HepG2 (cell line): Measurements from ENCODE around the gene PLS1. TPM values are rescaled to one million over a fixed set of nuclear protein-coding genes. Genes with fewer than 3 reads are reported as not detected.

Source experiments
- BCLAF1 ChIP-seq: fragments of 450-650 bp; IDR thresholded peaks from 2 replicates; pipeline ENCODE4 v1.6.1; 2017; ENCODE audit warnings: mild to moderate bottlenecking
- CTCF ChIP-seq: sonication (generic); formaldehyde crosslinking; IDR thresholded peaks from 2 replicates; pipeline ENCODE4 v1.5.0; 2020; ENCODE audit warnings: mild to moderate bottlenecking, missing genetic modification reagents, moderate library complexity
- DR1 ChIP-seq: sonication (generic); formaldehyde crosslinking; IDR thresholded peaks from 2 replicates; pipeline ENCODE4 v1.8.0; 2021; ENCODE audit warnings: mild to moderate bottlenecking, missing genetic modification reagents, inconsistent platforms
- FOXJ3 ChIP-seq: sonication (generic); formaldehyde crosslinking; IDR thresholded peaks from 2 replicates; pipeline ENCODE4 v1.4.0; 2020; ENCODE audit warnings: missing genetic modification reagents, mild to moderate bottlenecking, borderline replicate concordance
- GFI1 ChIP-seq: sonication (generic); formaldehyde crosslinking; IDR thresholded peaks from 2 replicates; pipeline ENCODE4 v1.5.0; 2020; ENCODE audit warnings: missing genetic modification reagents, mild to moderate bottlenecking, borderline replicate concordance
- KLF9 ChIP-seq: IDR thresholded peaks from 2 replicates; pipeline ENCODE4 v1.6.1; 2016; ENCODE audit warnings: low read depth
- MAX ChIP-seq: IDR thresholded peaks from 2 replicates; pipeline ENCODE4 v1.6.1; 2012; ENCODE audit warnings: inconsistent platforms
- MBNL3 ChIP-seq: fragments of 250-450 bp; sonication (Bioruptor Pico); conservative IDR thresholded peaks from 2 replicates; pipeline ENCODE4 v1.8.0; 2022; ENCODE audit warnings: mild to moderate bottlenecking, inconsistent platforms
- NFKBIZ ChIP-seq: IDR thresholded peaks from 2 replicates; pipeline ENCODE4 v1.6.1; 2018; ENCODE audit warnings: missing genetic modification reagents, missing compliant biosample characterization
- PPARG ChIP-seq: conservative IDR thresholded peaks from 2 replicates; pipeline ENCODE4 v1.6.1; 2016; ENCODE audit warnings: missing biosample characterization, missing genetic modification reagents
- PREB ChIP-seq: sonication (generic); formaldehyde crosslinking; IDR thresholded peaks from 2 replicates; pipeline ENCODE4 v1.4.0; 2020; ENCODE audit warnings: missing genetic modification reagents
- RARA ChIP-seq: IDR thresholded peaks from 2 replicates; pipeline ENCODE4 v1.6.1; 2016; ENCODE audit warnings: missing genetic modification reagents, missing compliant biosample characterization
- REPIN1 ChIP-seq: sonication (generic); formaldehyde crosslinking; IDR thresholded peaks from 2 replicates; pipeline ENCODE4 v1.8.0; 2022; ENCODE audit warnings: missing genetic modification reagents, low read depth, mild to moderate bottlenecking, borderline replicate concordance
- SIX1 ChIP-seq: sonication (generic); formaldehyde crosslinking; IDR thresholded peaks from 2 replicates; pipeline ENCODE4 v1.4.0; 2020; ENCODE audit warnings: missing genetic modification reagents, borderline replicate concordance
- SMYD3 ChIP-seq: sonication (generic); formaldehyde crosslinking; IDR thresholded peaks from 2 replicates; pipeline ENCODE4 v1.8.1; 2023; ENCODE audit warnings: mild to moderate bottlenecking, missing genetic modification reagents
- TAF15 ChIP-seq: fragments of 200-400 bp; formaldehyde crosslinking; IDR thresholded peaks from one replicate; pipeline ENCODE4 v1.6.1; 2018; ENCODE audit warnings: mild to moderate bottlenecking, low read depth, low read length; ENCODE audit not compliant: poor library complexity, severe bottlenecking
- THAP11 ChIP-seq: IDR thresholded peaks from 2 replicates; pipeline ENCODE4 v1.6.1; 2016; ENCODE audit warnings: missing biosample characterization, missing genetic modification reagents
- ZBTB8A ChIP-seq: sonication (generic); formaldehyde crosslinking; IDR thresholded peaks from 2 replicates; pipeline ENCODE4 v1.4.0; 2020; ENCODE audit warnings: mild to moderate bottlenecking, low read depth, missing genetic modification reagents, borderline replicate concordance
- ZMYM3 ChIP-seq: sonication (generic); formaldehyde crosslinking; IDR thresholded peaks from 2 replicates; pipeline ENCODE4 v1.5.1; 2020; ENCODE audit warnings: mild to moderate bottlenecking, missing genetic modification reagents
- ZMYM4 ChIP-seq: sonication (generic); formaldehyde crosslinking; IDR thresholded peaks from 2 replicates; pipeline ENCODE4 v1.8.1; 2023; ENCODE audit warnings: mild to moderate bottlenecking, missing genetic modification reagents
- ZNF367 ChIP-seq: sonication (generic); formaldehyde crosslinking; IDR thresholded peaks from 2 replicates; pipeline ENCODE4 v1.4.0; 2020; ENCODE audit warnings: missing genetic modification reagents, borderline replicate concordance
- ZNF546 ChIP-seq: sonication (generic); formaldehyde crosslinking; conservative IDR thresholded peaks from 2 replicates; pipeline ENCODE4 v1.8.1; 2023; ENCODE audit warnings: mild to moderate bottlenecking, missing genetic modification reagents
- polyA plus RNA-seq, 8 experiments: library from polyadenylated mRNA; depleted of rRNA in 3 of 8; stranded (reverse) in 7 of 8; unstranded in 1 of 8; fragments of >200 nt; fragmentation: Illumina TruSeq in 4 of 8; extraction: Trizol in 4 of 8; gene quantifications; 2 replicates each; pipeline versions ENCODE4 v1.2.1 to v1.2.3, GENCODE V29; 2011 to 2016; ENCODE audit warnings: low read depth in 4 of 8, missing spikeins in 1 of 8, mixed read lengths in 1 of 8; ENCODE audit not compliant: insufficient read depth in 1 of 8
- total RNA-seq, 5 experiments: library from RNA; depleted of rRNA; stranded (reverse); fragments of >200 nt; fragmentation: Illumina TruSeq; extraction: Trizol; gene quantifications; 2 replicates each; pipeline ENCODE4 v1.2.3, GENCODE V29; 2016; ENCODE audit warnings: low read depth in 1 of 5
- TF ChIP-seq, protein P1 (sequence below): sonication (generic); formaldehyde crosslinking; IDR thresholded peaks from 2 replicates; pipeline ENCODE4 v1.4.0; 2020; ENCODE audit warnings: missing genetic modification reagents
- TF ChIP-seq, protein P2 (sequence below): sonication (generic); formaldehyde crosslinking; IDR thresholded peaks from 2 replicates; pipeline ENCODE4 v1.8.1; 2023; ENCODE audit warnings: mild to moderate bottlenecking, missing genetic modification reagents, borderline replicate concordance

The PLS1 gene
- total and polyA plus RNA-seq, 2 of the 13 experiments (the other 11 are each of a cell fraction or from before 2014, with no cell fraction given): 11.2 to 21.1 TPM

DNA sequence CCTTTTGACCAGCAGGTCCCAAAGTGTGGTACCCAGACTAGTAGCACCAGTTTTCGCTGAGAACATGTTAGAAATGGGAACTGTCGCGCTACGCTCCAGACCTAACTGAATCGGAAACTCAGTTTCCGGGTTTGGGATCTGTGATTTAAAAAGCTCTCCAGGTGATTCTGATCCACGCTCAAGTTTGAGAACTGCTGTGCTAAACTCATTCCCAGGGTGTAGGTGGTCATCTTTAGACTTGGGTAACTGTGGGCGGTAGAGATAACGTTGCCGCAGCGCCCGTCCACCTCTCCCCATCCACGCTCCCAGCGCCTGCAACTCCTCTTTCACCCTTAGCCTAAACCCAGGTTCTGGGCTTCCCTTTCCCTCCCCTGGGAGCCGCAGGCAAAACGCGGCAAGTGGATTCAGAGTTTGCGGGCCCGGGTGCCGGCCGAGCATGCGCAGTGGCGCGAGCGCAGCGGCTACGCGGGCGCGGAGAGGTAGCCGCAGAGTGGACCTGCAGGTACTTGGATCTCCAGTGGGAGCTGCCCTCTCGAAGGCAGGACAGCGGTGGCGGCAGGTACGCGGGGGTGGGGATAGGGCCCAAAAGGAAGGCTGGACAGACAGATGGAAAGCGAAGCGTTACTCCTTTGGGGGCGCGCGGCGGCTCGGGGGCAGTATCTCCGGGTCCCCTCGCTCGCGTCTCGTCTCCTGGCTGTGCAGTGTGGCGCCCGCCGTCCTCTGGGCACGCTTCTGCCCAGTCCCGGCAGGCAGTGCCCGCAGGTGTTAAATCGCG, at the start of gene PLS1 (continued):
- TF ChIP-seq THAP11 (CRISPR knock-in tag) (peak; percentile 86), NFKBIZ (0 out of 2 replicates have a peak, but pooled peaks have one; percentile 12), SIX1 (no peak), GFI1 (CRISPR knock-in tag) (peak; percentile 20; the same call in 1 of the 2 replicates), ZBTB8A (no peak), ZNF546 (CRISPR knock-in tag) (peak; percentile 26; the same call in 1 of the 2 replicates), ZMYM3 (CRISPR knock-in tag) (peak; percentile 94), MBNL3 (no peak), SMYD3 (CRISPR knock-in tag) (peak; percentile 93; the same call in 1 of the 2 replicates), KLF9 (CRISPR knock-in tag) (no peak), RARA (CRISPR knock-in tag) (0 out of 2 replicates have a peak, but pooled peaks have one; percentile 32), FOXJ3 (CRISPR knock-in tag) (0 out of 2 replicates have a peak, but pooled peaks have one; percentile 37), TAF15 (peak; percentile 33), PREB (CRISPR knock-in tag) (no peak), BCLAF1 (no peak), REPIN1 (CRISPR knock-in tag) (peak; percentile 98), ZMYM4 (CRISPR knock-in tag) (peak; percentile 90), CTCF (CRISPR knock-in tag) (peak; percentile 18; the same call in 1 of the 2 replicates), ZNF367 (0 out of 2 replicates have a peak, but pooled peaks have one; percentile 28), PPARG (CRISPR knock-in tag) (peak; percentile 90), MAX (peak; percentile 76), DR1 (CRISPR knock-in tag) (peak; percentile 72; the same call in 1 of the 2 replicates)
- TF ChIP-seq, protein P1, sequence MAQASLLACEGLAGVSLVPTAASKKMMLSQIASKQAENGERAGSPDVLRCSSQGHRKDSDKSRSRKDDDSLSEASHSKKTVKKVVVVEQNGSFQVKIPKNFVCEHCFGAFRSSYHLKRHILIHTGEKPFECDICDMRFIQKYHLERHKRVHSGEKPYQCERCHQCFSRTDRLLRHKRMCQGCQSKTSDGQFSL (CRISPR knock-in tag): no peak
- TF ChIP-seq, protein P2, sequence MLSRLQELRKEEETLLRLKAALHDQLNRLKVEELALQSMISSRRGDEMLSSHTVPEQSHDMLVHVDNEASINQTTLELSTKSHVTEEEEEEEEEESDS (CRISPR knock-in tag): peak; percentile 61; the same call in 1 of the 2 replicates
